IPS-NIHi7 (cell line): Measurements from ENCODE around the gene IMPDH1.

Experiments
- DNase-seq: peaks from one replicate; pipeline ENCODE4 v3.0.0; 2012; ENCODE audit warnings: mixed read lengths; ENCODE audit errors: extremely low spot score

The IMPDH1 gene

GRCh38 chr7:128405471-128406313, 4.1 kb downstream of the IMPDH1 start:
- DNase-seq = peak; percentile 73

GRCh38 chr7:128404886-128405470, 4.8 kb downstream of the IMPDH1 start:
- no peak for DNase-seq

DNA sequence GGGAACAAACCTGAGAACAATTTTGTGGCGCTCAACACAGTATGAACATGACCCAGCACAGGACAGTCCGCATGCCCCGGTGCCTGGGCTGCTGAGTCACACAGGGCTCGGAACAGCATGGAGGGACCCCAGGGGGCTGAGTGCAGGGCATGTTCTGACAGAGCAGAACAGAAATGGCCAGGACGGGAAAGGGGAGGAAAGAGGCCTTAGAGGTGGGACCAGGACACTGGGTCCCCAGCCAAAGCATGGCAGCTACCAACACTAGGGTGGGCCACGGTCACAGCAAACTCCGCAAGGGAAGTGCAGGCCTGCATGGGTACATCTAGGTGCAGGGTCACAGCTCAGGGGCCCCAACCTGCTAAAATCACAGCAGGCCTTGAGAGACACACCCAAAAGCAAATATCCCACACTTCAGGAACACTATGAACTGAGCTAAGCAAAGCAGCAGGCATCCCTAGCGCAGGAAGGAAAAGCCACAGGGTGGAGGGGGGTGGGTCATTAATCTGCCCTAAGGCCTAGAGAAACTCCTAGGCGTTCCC, 5.6 kb downstream of the IMPDH1 start:
- no peak for DNase-seq

DNA sequence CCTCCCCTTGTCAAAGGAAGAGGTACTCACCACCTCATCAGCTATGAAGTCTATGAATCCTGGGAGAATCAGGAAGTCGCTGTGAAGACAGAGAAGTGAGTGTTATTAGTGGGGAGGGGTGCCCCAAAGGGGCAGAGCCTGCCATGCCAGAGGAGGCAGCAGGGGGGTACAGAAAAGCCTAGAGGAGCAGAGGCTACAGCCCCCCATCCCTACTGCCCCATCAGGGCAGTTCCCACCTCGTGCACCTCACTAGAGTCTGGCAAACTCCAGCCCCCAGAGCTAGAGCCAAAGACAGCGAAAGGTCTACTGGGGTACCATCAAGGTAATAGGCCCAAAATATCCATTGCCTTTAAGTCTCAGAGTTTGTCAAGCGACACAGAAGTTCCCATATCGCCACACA, 6.1 kb downstream of the IMPDH1 start:
- no peak for DNase-seq

GRCh38 chr7:128402356-128402755, 7.4 kb downstream of the IMPDH1 start:
- DNase-seq = no peak

DNA sequence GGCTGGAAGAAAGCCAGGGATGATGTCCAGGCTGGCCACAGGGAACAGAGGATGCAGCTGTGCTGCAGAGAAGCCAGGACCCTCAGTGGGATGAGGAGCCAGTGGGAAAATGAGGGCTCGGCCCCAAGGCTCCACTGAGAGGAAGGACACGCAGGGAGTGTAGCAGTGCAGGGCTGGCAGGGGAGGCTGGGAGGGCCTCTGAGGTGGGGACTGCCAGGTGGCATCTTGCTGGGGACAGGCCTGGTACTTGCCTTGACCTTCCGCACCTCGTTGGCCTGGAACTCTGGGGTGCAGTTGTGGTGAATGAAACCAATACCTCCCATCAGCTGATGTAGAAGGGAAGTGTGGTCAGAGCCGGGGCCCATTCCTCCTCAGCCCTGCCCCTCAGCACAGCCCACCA, 9.2 kb downstream of the IMPDH1 start:
- DNase-seq = no peak

DNA sequence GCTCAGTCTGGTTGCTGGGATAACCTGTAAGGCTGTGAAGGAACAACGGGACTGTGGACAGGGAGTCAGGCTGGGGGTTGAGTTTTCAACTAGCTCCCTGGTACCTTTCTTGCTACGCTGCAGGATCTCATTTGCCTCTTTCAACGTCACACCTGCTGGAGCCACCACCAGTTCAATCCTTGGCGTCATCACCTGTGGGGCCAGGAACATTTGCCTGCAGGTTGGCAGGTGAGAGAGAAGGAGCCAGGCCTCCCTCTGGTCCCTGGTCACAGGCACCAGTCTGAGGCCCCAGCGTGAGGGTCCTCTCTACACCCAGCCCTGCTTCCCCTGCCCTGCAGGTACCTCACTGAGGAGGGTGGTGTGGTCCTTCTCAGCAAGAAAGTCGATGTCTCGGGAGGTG, 9.8 kb downstream of the IMPDH1 start:
- no peak for DNase-seq

- no peak for DNase-seq
Observed at GRCh38 chr7:128398841-128399135, 11.0 kb downstream of the IMPDH1 start.

- peak; percentile 81 for DNase-seq
Observed at GRCh38 chr7:128398016-128398840, 11.6 kb downstream of the IMPDH1 start.

DNA sequence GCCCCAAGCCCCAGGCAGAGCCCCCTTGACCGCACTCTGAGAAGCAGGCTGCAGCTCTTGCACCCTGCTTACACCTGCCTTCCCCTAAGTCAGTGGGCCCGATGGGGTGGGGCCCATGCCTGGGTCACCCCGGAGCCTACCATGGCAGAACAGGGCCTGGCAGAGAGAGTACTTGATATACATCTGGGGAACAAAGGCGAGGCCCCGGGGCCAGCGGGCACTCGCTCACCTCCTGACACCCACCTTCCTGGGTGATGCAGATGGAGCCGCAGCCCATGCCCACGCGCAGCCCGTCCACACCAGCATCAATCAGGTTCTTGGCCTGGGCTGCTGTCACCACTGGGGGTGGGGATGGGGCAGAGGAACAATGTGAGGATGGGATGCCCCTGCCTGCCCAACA, 13.4 kb downstream of the IMPDH1 start:
- DNase-seq = no peak

DNA sequence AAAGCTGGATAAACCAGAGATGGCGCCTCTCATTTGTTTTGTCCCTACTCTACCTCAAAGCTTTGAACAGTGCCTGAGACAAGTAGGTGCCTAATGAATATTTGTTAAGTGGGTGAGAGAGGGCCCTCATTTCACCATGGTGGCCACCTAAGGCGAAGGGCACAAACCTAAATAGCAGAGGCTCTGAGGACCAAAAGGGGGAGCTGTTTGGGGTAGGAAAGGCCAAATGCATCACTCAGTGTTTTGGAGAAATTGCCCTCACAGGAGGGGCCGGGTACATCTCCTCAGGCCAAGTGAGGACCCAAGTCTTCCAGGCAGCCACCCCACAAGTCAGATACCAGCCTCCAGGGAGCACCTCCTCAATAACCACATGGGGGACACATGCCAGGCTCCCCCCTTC, 14.0 kb downstream of the IMPDH1 start:
- DNase-seq = no peak

DNA sequence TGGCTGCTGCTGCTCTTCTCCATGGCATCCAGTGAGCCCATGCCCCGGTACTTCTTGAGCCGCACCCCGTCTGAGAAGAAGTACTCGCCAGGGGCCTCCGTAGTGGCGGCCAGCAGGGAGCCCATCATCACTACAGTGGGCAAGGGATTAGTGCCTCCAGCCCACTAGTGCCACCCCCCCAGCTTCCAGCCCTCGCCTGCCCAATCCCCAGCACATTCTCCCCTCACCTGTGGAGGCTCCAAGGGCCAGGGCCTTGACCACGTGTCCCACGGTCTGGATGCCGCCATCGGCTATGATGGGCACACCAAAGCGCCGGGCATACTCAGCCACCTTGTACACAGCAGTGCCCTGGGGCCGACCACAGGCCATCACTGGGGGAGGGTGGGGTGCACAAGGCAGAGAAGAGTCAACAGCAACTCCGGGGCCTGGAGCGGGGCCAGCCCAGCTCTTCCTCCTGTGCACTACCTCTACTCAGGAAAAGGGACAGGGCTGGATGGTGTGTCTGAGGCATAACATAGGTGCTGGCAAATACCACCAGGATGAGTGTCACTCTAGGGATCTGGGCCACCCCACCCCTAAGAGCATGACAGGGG, 14.8 kb downstream of the IMPDH1 start:
- DNase-seq = no peak

- DNase-seq = no peak
Observed at GRCh38 chr7:128393526-128394330, 16.1 kb downstream of the IMPDH1 start.

DNA sequence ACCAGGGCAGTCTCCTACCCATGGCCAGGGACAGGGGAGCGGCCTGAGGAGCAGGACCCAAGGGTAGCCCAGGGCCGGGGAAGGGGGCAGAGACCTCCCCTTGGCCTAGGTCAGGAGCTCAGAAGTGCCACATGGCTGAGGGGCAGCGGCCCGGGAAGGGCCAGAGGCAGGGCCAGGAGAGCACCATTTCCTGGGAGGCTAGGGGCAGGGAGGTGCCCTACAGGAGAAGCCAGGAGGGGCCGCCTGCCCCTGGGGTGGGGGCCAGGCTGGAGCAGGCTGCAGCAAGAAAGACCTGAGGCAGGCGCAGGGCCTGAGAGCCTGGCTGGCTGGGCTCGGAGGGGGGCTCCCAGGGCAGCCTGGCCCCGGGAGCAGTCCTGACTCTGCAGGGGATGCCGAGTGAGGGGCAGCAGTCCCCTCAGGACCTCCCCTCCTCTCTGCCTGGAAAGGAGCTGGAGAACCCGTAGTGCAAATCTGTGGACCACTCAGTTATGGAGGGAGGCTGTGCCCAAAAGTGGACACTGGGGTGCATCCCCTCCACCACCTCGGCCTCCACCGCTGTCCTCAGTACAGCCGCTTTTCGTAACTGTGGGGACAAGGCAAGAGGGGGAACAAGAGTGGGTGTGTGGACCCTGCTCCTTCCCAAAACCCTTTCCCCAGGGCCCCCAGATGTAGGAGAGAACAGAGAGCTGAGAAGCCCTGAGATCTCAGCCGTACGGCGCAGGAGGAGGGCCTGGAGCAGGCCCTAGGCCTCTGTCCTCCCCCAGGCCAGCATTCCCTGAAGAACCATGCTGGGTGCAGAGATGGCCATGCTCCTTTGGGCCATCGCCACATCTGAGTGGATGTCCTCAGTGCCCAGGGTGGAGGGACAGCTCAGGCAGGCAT, 17.1 kb downstream of the IMPDH1 start:
- DNase-seq = no peak

GRCh38 chr7:128391805-128392204, 18.0 kb downstream of the IMPDH1 start:
- no peak for DNase-seq

DNA sequence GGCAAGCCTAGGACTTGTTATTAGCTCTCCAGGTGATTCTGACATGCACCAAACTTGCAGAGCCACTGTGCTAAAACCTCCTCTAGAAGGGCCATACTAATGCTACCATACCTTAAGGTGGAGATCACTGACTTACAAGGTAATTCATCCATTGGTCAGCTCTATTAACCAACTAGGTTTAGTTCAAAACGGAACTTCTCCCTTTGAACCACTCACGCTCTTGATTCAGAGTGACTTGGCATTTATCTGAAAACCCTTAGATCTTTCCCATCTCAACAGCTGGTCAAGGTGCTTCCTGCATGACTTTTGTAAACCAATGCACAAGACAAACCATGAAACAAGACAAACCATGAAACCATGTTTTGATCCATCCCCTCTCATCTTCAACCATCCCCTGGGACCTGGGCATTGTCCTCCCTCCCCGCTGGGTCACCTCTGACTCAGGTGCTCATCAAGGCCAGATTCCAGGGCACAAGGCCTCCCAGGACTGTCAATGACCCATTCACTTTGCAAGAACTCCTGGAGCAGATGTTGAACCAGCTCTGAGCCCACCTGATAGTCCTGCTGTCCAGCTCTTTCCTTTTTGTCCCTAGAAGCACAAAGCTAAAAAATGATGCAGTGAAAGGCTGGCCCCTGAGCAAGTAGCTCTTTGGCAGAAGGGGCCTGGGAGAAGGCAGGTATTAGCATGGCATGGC, 18.8 kb downstream of the IMPDH1 start:
- no peak for DNase-seq

GRCh38 chr7:128389618-128390329, 20.0 kb downstream of the IMPDH1 start:
- no peak for DNase-seq

- no peak for DNase-seq
Observed at GRCh38 chr7:128389085-128389617, 20.6 kb downstream of the IMPDH1 start.

GRCh38 chr7:128388145-128388485, 21.7 kb downstream of the IMPDH1 start:
- DNase-seq = no peak
